ENCODE results near the gene LAMB4.
A peak's percentile ranks its signal among the peaks of the same experiment; 100 is the strongest.

The LAMB4 gene

DNA sequence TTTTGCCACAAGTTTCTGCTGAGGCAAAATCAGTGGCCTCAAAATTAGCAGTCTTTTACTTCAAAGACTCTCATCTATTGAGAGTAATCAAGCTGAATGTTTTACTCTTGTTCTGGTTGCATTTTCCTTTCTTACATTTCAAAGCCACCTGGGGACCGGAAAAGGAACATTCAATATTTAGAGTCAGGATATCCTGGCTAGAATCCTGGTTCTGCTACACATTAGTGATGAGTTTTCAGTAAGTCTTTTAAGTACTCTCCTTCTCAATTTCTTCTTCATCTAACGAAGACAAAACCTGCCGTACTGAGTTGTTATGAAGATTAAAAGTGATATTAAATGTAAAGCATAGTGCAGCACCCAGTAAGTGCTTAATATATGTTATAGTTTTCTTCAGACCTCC is 52.5 kb downstream of the LAMB4 start:
- DNase-seq = no peak

GRCh38 chr7:108076156-108076555 is 54.0 kb downstream of the LAMB4 start:
- DNase-seq = no peak

GRCh38 chr7:108073305-108074070 is 56.7 kb downstream of the LAMB4 start:
- peak; percentile 86 for DNase-seq

GRCh38 chr7:108072739-108073138 is 57.4 kb downstream of the LAMB4 start:
- DNase-seq = no peak

DNA sequence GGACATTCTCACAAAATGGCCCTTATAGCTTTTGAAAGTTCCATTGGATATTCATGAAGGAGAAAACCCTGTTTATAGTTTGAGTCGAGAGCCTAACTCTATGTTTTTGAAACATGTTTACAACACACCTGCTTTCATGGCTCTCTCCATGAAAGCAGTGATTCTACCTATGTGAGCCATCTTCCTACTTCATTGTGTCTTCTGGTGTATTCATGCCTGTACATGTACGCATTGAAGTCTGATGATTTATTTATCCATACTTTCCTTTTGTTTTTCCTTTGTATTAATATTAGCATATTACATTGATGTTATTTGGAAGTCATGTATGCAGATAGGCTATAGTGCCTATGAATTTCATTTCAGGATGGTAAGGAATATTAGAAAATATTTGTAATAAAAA is 58.0 kb downstream of the LAMB4 start:
- no peak for DNase-seq

DNA sequence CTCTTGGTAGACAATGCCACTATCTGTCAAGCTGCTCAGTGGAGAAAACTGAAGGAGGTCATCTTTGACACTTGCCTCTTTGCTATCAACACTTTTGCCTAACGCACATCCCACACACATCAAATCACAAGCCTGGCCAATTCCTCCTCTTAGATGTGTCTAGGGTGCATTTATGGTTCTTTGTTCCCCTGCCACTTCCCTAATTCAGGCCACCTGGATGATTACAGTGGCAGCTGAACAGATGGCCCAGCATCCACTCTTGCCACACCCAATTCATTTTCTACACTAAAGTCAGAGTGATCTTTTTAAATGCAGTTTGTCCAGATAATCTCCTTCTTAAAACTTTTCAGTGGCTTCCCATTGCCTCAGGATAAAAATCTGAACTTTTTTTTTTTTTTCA is 58.6 kb downstream of the LAMB4 start:
- peak; percentile 61 for DNase-seq

DNA sequence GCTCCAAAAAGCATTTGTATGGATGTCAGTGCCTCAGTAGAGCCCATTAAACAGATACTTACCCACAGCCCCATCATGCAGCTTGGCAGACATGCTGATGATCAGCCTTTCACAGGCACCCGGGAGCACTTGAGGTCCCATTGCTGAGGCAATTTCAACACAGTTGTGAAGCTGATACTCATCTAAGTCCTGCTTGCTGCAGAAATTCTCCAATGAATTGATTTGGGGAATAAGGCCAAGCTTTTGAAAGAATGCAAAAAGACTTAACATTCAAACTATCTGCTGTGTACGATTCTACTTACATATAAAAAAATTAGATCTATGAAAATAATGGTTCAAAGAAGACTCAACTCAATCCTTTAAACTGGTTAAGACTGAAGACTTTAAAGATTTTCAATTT is 60.5 kb downstream of the LAMB4 start:
- no peak for DNase-seq

- peak; percentile 24 for DNase-seq
Observed at GRCh38 chr7:108067844-108068243, 62.3 kb downstream of the LAMB4 start.

DNA sequence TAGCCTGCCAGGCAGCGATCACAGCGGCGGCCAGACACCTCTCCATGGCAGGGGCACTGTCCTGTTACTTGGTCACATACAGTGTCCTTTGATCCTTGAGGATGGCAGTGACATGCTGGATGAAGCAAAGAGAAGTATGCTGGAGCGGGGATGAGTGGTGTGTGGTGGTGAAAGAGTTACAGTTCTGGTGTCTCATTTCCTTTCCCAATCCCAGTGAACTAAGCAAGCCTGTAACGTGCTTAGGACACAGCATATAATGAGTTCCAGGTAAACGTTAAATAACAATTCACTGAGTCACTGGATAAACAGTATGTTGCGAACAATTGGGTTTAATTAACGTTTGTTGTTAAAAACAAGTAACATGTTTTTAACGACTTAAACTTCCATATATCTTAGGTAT is 63.7 kb downstream of the LAMB4 start:
- no peak for DNase-seq

DNA sequence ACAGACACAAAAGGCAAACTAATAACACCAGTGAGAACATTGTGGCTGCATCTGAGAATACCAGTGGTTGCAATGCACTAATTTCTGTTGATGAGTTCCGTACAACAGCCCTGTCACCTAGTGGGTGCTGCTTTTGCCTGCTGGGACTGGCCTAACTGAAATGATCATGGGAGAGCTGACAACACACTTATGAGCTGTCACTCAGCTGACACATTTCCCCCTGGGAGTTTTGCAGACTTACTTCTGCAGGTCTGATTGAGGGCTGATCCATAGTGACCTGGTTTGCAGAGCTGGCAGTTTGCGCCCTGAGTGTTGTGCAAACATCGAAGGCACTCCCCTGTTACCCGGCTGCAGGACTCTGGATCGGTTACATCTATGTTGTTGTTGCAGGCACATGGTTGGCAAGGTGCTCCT is 66.6 kb downstream of the LAMB4 start:
- DNase-seq = no peak

DNA sequence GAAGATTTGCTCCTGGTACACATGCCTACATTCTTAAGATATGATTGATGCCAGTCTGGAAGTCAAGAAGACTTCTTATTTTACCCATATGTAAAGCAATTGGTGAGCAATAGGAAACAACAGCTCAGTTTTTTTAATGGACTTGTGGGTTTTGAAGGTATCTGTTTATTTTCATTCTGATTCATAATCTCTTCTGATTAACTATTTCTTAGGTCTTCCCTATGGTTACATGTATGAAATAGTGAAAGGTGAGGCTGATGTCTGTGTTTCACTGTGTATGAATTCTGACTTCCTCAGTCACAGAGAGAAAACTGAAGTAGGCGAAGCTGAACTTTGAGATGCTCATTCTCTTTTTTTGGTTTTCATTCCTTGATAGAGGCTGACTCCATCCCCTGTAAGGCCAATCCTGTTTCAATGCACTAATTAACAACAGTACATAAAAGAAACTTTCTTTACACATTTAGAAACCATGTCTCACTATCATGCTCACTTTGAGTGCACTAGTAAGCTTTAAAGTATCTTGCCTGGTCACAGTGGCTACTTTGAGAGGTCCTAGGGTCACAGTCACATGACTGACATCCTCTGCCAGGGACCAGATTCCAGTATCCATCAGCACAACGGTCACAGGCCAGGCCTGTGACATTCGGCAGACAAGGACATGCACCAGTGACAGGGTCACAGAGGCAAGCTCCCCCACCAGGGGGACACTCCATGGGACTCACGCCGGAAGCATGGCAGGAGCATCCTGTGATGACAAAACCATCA is 67.7 kb downstream of the LAMB4 start:
- DNase-seq = no peak

DNA sequence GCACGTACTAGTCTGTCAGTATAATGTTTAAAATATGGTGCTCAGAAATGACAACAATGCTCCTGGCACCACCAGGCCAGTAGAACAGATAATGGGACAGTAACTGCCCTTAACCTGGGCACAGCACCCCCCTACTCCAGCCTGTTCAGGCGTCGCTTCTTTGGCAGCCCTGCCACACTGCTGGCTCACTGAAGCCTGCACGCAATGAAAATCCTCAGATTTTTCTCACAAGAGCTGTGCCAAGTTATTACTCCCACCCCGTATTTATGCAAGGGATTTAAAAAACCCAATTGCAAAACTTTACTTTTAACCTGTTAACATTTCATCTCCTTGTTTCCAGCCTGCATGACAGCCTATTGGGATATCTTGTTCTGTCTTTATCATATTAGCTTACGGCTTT is 70.6 kb downstream of the LAMB4 start:
- DNase-seq = no peak

GRCh38 chr7:108057951-108058481 is 72.1 kb downstream of the LAMB4 start:
- DNase-seq = no peak

DNA sequence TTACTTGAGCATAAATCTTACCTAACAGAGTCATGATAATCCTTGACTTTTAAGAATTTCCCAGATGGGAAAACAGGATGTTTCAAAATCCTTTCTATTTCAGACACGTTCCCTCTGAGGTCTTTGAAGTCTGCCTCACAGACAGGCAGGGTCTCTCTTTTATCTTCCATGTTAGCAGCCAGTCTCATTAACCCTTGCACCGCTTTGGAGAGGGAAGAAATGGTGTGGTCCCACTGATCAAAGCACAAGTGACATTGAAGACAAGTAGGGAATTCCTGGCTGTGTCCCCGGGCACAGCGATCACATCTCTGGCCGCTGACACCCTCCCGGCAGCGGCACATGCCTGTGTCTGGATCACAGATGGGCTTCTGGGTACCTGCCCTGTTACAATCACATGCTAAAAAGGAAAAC is 74.5 kb downstream of the LAMB4 start:
- no peak for DNase-seq

GRCh38 chr7:108054537-108054936 is 75.6 kb downstream of the LAMB4 start:
- no peak for DNase-seq

GRCh38 chr7:108053250-108053649 is 76.9 kb downstream of the LAMB4 start:
- DNase-seq = no peak

- DNase-seq = no peak
Observed at GRCh38 chr7:108051454-108051853, 78.7 kb downstream of the LAMB4 start.

- no peak for DNase-seq
Observed at GRCh38 chr7:108049962-108050361, 80.2 kb downstream of the LAMB4 start.

- no peak for DNase-seq
Observed at GRCh38 chr7:108048422-108048821, 81.7 kb downstream of the LAMB4 start.

- no peak for DNase-seq
Observed at GRCh38 chr7:108046952-108047506, 83.1 kb downstream of the LAMB4 start.

DNA sequence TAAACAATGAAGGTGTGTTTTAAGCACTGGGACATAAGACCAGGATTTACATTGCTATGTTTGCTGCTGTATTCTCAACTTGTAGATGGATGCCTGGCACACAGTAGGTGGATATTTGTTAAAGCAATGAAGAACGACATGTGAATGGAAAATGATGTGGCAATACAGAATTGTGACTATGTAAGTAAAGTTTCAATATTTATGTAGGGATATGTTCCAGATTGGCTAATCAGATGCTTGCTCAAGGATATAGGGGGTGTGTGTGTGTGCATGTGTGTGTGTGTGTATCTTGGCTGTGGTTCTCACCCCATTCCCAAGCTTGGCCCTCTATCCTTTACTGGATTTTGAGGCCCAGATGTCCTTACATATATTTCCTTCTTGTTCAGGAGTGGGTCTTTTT is 84.5 kb downstream of the LAMB4 start:
- DNase-seq = no peak

DNA sequence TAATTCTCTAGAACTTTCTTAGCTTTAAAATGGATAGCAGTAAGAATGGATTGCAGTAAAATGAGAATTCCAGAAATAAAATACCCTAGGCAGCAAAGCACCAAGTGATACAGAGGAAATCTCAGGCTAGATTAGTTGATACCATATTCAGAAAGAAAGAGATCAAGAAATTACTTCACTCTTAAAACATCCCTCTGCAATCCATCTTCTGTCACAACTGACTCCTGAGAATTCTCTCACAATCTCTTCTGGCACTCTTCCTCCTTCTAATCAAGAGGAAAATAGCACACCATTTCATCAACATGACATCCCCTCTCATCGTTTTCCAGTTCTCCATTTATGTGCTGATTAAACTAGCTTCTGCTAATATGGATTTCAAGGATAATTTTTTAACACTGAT is 85.0 kb downstream of the LAMB4 start:
- no peak for DNase-seq

- no peak for DNase-seq
Observed at GRCh38 chr7:108044345-108044744, 85.8 kb downstream of the LAMB4 start.

- DNase-seq = peak; percentile 62
Observed at GRCh38 chr7:108038986-108039385, 91.2 kb downstream of the LAMB4 start.
